HG03060 (cell line): ENCODE results near the gene RHBDL2.
"Not testable (repeated sequence)": the region's sequence is repeated elsewhere in the genome, so short reads cannot be mapped to it uniquely, and the experiment has no call there.

Source experiments
- ATAC-seq: cut with Tn5 transposase; IDR thresholded peaks from one replicate; pipeline ENCODE4 v1.9.1; 2021; ENCODE audit warnings: low read depth, moderate number of reproducible peaks; ENCODE audit not compliant: unreplicated experiment

RHBDL2 gene

GRCh38 chr1:38938722-38939260 is 2.8 kb downstream of the RHBDL2 start:
- no peak for ATAC-seq

DNA sequence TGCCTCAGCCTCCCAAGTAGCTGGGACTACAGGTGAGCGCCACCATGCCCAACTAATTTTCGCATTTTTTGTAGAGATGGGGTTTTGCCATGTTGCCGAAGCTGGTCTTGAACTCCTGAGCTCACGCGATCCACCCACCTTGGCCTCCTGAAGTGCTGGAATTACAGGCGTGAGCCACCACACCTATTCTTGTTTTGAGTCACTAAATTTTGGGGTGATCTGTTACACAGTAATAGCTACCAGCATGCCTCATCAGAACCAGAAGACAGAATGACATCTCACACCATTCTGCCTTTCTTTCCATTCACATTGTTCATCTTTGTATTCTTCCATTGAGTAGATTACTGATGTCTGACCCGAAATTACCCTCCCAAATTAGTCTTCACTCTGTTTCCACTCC is 9.1 kb downstream of the RHBDL2 start:
- ATAC-seq, result no peak

- ATAC-seq, result no peak
These were observed 12.2 kb downstream of the RHBDL2 start for GRCh38 chr1:38929476-38929875.

- ATAC-seq, result no peak
These were observed 12.6 kb downstream of the RHBDL2 start for GRCh38 chr1:38929054-38929453.

DNA sequence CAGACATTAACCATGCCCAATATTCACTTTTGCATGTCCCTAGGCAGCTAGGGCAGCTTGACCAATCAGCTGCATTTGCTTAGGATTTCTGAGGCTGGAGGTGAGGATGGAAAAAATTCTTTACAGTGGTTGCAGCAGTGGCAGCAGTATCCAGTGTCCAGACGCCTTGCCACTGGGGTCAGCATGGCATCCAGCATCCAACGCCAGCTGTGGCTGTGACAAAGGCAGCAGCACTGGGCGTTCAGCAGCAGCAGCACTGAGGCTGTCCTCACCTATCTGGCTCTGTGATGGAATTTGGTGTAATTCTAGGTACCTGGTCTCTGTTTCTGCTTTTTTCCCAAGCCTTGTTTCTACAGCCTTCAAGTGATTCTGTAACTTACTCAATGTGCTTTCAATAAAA is 15.5 kb downstream of the RHBDL2 start:
- no peak for ATAC-seq

GRCh38 chr1:38925391-38925790 is 16.2 kb downstream of the RHBDL2 start:
- no peak for ATAC-seq

DNA sequence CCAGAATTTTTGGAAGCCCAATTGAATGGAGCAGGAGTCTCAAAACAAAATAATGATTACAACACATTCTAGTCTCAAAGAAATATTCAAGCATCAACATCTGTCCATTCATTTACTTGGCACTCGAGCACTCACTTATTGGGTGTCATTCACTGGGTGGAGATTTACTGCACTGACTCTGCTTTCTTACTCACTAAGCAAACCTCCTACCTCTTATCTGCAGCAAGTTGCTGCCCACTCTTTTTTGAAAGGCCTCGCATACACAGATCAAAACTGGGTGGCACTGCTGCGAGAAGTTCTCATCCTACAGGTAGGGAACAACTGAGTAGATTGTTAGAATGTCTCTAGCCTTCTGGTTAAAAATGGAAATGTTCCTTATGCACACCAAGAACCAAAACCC is 18.0 kb downstream of the RHBDL2 start:
- ATAC-seq, result no peak

DNA sequence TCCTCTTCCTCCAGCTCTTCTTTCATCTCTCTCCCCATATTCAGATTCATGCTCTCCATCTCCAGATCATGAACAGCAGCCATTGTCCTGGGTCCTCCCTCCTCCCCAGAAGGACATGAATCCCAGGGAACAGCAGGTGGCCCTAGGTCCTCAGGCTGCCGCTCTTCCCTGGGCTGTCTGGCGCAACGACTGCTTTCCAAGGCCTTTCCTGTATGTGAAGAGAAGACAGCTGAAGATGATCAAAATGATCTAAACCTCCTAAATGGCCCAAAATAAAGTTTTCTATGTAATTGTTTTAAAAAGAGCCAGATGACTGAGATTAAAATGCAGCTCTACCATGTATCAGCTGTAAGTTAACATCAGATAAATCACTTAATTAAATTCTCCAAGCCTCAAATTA is 22.5 kb downstream of the RHBDL2 start:
- no peak for ATAC-seq

DNA sequence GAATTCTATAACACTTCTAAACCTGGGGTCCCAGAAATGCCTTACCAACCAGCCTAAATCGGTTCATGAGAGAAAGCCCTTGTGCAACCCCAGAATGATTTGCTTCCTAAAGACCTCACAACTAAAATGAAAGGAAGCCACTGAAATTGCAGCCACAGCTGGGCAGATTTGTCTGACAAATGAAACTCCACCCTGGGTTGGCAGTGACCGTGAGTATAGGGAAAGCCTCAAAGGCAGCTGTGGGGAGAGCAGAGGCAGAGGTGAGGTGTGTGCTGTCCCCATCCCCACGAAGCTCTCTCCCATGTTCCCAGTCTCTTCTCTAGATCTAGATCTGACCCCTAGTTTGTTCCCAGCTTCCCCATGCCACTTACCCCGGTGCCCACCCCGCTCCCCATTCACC is 23.1 kb downstream of the RHBDL2 start:
- no peak for ATAC-seq

DNA sequence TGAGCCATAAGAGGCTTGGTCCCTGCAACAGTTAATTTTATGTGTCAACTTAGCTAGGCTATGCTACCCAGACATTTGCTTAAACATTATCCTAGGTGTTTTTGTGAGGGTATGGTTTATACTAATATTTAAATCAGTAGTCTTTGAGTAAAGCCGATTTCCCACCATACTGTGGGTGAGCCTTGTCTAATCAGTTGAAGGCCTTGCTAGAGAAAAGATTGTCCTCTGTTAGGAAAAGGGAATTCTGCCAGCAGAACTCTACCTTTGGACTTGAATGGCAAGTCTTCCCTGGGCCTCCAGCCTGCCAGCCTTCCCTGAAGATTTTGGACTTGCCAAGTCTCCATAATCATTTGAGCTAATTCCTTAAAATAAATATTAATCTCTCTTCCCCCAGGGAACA is 23.9 kb downstream of the RHBDL2 start:
- ATAC-seq, result no peak

GRCh38 chr1:38917337-38917736 is 24.3 kb downstream of the RHBDL2 start:
- no peak for ATAC-seq

DNA sequence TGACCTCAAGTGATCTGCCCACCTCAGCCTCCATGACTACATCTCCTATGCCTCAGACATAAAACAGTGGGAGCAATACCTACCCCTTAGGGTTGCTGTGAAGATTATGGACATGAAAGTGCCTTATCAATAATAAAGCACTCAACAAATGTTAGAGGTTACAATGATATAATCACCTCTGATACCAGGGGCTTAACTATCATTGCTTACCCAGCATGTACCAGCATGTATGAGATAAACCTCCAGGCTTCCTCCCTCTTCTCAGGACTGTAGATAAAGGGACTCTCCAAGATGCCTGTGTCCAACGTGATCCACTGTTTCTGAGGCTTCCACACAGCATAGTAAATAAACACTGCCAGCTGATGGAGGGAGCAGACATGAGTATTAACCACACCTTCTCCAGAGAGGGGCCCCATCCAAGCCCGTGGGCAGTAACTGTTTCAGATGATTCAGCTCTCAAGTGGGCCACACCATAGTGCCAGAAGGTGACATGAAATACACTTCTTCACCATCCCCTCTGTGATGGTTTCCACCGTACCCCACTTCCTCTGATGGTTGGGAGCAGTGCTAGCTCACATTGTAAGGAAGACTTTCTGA is 26.2 kb downstream of the RHBDL2 start:
- no peak for ATAC-seq

DNA sequence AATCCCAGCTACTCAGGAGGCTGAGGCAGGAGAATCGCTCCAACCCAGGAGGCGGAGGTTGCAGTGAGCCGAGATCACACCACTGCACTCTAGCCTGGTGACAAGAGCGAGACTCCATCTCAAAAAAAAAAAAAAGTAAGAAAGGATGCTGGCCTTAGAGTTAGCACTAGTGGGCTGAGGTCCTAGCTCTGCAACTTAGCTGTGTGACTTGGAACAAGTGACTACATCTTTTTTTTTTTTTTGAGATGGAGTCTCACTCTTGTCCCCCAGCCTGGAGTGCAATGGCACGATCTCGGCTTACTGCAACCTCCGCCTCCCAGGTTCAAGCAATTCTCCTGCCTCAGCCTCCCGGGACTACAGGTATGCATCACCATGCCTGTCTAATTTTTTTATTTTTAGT is 26.7 kb downstream of the RHBDL2 start:
- not testable (repeated sequence) for ATAC-seq

DNA sequence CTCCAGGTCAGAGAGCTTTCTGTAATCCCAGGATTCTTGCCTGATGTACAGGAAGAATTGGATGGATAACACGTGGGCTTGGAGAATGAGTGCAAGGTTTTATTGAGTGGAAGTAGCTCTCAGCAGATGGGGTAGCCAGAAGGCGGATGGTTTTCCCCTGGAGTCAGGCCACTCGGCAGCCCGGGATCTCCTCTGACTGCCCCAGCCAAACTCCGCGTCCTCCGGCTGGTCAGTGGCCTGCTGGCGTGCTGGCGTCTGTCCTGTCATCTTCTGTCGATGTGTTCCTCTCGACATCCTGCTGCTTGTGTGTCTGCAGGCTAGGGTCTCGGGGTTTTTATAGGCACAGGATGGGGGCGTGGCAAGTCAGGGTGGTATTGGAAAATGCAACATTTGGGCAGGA is 32.8 kb downstream of the RHBDL2 start:
- ATAC-seq, result no peak

GRCh38 chr1:38905985-38906384 is 35.6 kb downstream of the RHBDL2 start:
- no peak for ATAC-seq

- ATAC-seq, result no peak
These were observed 42.1 kb downstream of the RHBDL2 start for GRCh38 chr1:38899560-38899959.

- ATAC-seq, result no peak
These were observed 42.9 kb downstream of the RHBDL2 start for GRCh38 chr1:38898653-38899230.

GRCh38 chr1:38896169-38896568 is 45.5 kb downstream of the RHBDL2 start:
- ATAC-seq, result no peak

DNA sequence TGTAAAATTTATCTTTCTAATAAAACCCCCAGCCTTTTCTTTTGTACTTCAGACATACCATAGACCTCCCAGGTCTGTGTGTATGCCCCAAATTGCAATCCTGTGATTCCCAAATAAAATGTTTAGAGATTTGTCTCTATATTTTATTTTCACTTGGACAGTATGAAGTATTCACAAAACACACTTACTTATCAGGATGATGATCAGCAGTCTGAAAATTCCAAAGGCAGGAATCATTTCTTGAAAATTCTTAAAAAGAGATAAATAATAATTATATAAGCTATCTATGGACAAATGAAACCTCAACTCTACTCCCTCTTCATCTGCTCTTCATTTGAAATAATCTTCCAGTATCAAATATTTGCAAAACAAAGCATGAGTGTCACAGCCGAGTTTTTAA is 48.7 kb downstream of the RHBDL2 start:
- ATAC-seq, result no peak

GRCh38 chr1:38891753-38892152 is 49.9 kb downstream of the RHBDL2 start:
- ATAC-seq, result no peak

GRCh38 chr1:38889589-38889988 is 52.0 kb downstream of the RHBDL2 start:
- ATAC-seq, result no peak
